ENCODE results near the gene CDKN2AIP.
A peak's percentile ranks its signal among the peaks of the same experiment; 100 is the strongest.

The CDKN2AIP gene

DNA sequence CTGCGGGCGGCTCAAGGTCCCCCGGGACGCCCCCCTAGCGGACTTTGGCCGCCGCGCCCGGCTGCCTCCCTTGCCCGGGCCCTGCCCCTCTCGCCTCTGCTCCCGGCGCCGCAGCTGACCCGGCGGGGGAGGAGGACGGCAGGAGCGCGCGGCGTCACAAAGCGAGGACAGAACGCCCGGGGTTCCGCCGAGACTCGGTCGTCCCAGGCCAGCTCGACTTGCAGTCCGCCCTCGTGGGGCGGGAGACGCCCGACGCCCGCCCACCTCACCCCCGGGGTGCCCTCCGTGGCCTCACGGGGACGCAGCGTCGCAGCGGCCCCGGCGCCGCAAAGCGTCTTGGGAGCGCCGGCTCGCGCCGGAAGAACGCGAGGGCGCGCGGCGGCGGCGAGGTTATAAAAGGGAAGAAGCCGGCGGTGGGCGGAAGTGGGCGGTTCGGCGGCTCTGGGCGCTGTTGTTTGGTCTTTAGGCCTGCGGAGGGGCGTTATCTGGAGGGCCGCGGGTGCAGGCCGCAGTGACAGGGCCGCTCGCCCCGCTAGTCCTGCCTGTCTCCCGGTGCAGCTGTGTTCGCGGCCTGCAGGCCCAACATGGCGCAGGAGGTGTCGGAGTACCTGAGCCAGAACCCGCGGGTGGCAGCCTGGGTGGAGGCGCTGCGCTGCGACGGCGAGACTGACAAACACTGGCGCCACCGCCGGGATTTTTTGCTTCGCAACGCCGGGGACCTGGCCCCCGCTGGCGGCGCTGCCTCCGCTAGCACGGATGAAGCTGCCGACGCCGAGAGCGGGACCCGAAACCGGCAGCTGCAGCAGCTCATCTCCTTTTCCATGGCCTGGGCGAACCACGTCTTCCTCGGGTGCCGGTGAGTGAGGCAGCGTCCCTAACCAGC lies at the start of gene CDKN2AIP:
TSS of gene CDKN2AIP (plus strand) at position 423 of the 883 bp plus-strand sequence. CDS start at position 585, 162 bp downstream.
- DNase-seq (ENCODE audit: low read depth in 2 of 2) = peak; percentile 93 to 97
- TF ChIP-seq, protein P1, sequence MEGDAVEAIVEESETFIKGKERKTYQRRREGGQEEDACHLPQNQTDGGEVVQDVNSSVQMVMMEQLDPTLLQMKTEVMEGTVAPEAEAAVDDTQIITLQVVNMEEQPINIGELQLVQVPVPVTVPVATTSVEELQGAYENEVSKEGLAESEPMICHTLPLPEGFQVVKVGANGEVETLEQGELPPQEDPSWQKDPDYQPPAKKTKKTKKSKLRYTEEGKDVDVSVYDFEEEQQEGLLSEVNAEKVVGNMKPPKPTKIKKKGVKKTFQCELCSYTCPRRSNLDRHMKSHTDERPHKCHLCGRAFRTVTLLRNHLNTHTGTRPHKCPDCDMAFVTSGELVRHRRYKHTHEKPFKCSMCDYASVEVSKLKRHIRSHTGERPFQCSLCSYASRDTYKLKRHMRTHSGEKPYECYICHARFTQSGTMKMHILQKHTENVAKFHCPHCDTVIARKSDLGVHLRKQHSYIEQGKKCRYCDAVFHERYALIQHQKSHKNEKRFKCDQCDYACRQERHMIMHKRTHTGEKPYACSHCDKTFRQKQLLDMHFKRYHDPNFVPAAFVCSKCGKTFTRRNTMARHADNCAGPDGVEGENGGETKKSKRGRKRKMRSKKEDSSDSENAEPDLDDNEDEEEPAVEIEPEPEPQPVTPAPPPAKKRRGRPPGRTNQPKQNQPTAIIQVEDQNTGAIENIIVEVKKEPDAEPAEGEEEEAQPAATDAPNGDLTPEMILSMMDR (IDR thresholded peaks at IDR 0.05; ENCODE audit: low read depth, low read length) = no peak
- H3K4me3 ChIP-seq (replicated peaks in 1 of 2; ENCODE audit: low read depth in 2 of 2, low read length in 2 of 2) = peak within 1 kb of the TSS; percentile 96 to 97

DNA sequence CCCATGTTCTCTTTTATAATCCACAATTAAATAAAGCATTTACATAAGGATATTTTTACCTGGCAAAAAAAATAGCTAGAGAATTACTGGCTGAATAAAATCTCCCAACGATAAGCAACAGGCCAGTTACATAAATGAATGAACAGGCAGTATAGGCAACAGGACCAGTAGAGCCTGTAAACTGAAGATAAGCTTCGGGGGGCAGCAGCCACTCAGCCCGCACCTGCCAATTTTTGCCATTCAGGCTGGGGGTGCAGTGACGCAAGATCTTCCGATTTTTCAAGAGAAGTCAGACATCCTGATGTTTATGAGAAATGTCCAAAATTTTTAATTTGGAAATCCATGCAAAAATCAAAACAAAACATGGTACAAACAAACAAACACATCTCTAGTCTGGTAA lies 49.0 kb upstream of the CDKN2AIP start:
- TF ChIP-seq, protein P1 (IDR thresholded peaks at IDR 0.05; ENCODE audit: low read depth, low read length) = no peak
- H3K4me3 ChIP-seq (replicated peaks in 1 of 2; ENCODE audit: low read depth in 2 of 2, low read length in 2 of 2) = no peak overlapping the region

GRCh38 chr4:183396227-183396637 lies 48.2 kb upstream of the CDKN2AIP start:
- no peak overlapping the region for H3K4me3 ChIP-seq (replicated peaks in 1 of 2; ENCODE audit: low read depth in 2 of 2, low read length in 2 of 2)
- TF ChIP-seq, protein P1 (IDR thresholded peaks at IDR 0.05; ENCODE audit: low read depth, low read length) = no peak
- DNase-seq (ENCODE audit: low read depth in 2 of 2) = peak in 1 of 2 donors; percentile 13

More for the DNA sequence above, 49.0 kb upstream of the CDKN2AIP start:
- DNase-seq (ENCODE audit: low read depth in 2 of 2) = no peak

GRCh38 chr4:183397741-183398297 lies 46.6 kb upstream of the CDKN2AIP start:
- TF ChIP-seq, protein P1 (IDR thresholded peaks at IDR 0.05; ENCODE audit: low read depth, low read length) = no peak
- DNase-seq (ENCODE audit: low read depth in 2 of 2) = no peak
- H3K4me3 ChIP-seq (replicated peaks in 1 of 2; ENCODE audit: low read depth in 2 of 2, low read length in 2 of 2) = peak overlapping the region; percentile 36 to 56

DNA sequence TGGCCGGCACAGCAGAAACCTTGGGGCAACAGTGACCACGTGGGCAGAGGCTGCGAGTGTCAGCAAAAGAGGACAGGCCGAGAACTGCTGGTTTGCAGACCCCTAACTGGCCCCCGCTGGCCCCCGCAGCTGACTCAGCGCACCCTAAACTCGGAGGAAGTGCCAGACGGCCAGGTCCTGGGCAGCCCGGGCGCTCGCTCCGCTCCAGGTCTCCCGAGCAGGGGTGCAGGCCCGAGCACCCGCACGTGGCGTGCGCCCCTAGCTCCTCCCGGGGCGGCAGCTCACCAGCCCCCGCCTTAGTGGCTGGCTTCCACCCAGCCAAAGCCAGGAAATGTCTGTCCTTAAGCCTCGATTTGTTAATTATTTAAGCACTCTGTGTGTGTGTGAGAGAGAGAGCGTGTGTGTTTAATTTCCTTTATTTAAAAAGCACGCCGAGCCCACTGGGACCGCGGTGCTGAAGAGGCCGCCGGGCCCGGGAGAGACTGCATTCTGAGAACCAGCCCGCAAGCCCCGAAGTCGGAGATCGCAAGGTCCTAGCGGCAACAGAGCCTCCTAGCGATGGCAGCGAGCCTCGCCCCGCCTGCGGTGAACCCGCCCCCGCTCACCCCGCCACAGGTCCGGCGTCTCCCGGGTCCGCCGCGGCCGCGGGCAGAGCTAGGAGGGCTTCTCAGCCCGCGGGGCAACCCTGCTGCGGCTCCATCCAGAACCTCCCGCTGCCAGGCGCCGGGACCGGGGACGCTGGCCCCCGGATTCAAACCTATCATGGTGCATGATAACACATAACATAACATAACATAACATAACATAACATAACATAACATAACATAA lies 45.9 kb upstream of the CDKN2AIP start:
- peak overlapping the region; percentile 36 to 56 for H3K4me3 ChIP-seq (replicated peaks in 1 of 2; ENCODE audit: low read depth in 2 of 2, low read length in 2 of 2)
- TF ChIP-seq, protein P1 (IDR thresholded peaks at IDR 0.05; ENCODE audit: low read depth, low read length) = peak; percentile 65

DNA sequence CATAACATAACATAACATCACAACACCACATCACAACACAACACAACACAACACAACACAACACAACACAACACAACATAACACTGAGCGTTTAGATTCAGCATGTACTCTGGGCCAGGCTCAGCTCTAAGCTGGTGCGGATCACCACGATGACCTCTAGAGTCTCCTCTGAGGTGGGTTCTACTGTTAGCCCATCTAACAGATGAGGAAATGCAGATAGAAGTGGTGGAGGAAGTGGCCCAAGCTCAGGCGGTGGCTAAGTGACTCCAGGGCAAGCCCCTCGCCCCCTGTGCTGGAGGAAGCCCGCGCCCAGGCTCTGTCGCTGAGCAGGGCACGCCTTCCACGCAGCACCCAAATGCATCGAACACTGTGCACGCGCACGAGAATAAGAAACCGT lies 45.3 kb upstream of the CDKN2AIP start:
- no peak for DNase-seq (ENCODE audit: low read depth in 2 of 2)
- TF ChIP-seq, protein P1 (IDR thresholded peaks at IDR 0.05; ENCODE audit: low read depth, low read length) = no peak
- H3K4me3 ChIP-seq (replicated peaks in 1 of 2; ENCODE audit: low read depth in 2 of 2, low read length in 2 of 2) = no peak overlapping the region

More for the DNA sequence above, 45.9 kb upstream of the CDKN2AIP start:
- DNase-seq (ENCODE audit: low read depth in 2 of 2) = peak; percentile 72 to 82

All from cardiac fibroblast (primary cell).